Measurements from ENCODE around the gene SMARCA4.
A peak's percentile ranks its signal among the peaks of the same experiment; 100 is the strongest.
"Not testable (repeated sequence)": the region's sequence is repeated elsewhere in the genome, so short reads cannot be mapped to it uniquely, and the experiment has no call there.

Gene SMARCA4

DNA sequence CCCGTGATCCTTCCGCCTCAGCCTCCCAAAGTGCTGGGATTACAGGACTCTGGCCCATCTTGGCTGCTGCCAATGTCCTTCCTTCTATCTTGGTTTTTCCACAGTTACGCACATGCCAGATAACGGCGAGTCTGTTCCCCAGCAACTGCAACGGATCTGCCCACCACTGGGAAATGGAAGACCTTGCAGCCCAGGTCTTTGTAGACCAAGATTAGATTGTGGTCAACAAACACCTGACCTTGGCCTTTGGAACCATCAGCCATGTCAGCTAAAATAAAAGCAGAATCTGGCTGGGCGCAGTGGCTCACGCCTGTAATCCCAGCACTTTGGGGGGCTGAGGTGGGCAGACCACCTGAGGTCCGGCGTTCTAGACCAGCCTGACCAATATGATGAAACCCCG, 118.1 kb downstream of the SMARCA4 start:
- no peak for FAIRE-seq

DNA sequence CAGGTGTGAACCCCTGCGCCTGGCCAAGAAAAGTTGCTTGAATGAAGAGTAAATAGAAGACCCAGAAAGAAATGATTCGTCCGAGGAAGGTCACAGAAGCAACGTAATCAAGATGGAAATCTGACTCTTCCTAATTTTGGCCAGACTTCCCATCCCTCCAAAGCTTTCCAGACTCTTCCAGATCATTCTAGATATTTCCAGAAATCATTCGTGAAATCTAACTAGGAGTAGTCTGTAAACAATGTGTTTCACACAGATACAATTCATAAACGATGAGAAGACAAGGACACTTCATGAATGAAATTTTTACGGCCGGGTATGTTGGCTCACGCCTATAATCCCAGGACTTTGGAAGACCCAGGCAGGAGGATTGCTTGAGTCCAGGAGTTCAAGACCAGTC, 119.2 kb downstream of the SMARCA4 start:
- no peak for FAIRE-seq

DNA sequence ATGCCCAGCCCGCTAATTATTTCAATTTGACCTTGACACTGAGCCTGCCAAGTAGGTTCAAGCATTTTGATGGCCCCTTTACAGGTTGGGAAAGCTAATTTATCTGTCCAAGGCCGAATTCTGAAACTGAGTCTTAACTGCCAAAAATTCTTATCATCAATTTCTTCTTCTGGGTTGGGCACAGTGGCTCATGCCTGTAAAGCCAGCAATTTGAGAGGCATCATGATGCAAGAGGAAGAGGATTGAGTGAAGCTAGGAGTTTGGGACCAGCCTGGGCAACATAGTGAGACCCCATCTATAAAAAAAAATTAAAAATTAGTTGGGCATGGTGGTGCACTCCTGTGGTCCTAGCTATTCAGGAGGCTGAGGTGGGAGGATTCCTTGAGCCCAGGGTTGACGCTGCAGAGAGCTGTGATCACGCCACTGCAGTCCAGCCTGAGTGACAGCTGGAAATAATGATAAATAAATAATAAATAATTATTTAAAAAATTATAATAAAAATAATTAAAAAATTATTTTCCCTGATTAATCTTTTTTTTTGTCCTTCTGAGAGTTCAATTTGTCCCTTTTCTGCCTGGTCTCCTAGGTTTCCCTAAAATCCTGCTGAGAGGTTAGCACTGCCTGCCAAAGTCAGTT, 127.2 kb downstream of the SMARCA4 start:
- no peak for FAIRE-seq

DNA sequence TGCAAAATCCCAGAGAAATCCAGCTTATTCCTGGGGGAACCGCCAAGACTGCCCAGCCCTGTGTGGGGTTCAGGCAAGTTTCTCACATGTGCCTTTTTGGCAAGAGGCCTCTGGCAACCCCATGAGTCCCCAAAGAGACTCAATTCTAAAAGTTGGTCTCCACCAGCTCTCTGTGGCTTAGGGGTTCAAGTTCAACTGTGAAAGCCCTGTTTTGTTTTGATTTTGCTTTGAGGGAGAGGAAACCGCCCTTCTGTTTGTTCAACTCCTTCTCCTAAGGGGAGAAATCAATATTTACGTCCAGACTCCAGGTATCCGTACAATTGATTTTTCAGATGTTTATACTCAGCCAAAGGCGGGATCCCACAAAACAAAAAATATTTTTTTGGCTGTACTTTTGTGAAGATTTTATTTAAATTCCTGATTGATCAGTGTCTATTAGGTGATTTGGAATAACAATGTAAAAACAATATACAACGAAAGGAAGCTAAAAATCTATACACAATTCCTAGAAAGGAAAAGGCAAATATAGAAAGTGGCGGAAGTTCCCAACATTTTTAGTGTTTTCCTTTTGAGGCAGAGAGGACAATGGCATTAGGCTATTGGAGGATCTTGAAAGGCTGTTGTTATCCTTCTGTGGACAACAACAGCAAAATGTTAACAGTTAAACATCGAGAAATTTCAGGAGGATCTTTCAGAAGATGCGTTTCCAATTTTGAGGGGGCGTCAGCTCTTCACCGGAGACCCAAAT, 127.8 kb downstream of the SMARCA4 start:
- FAIRE-seq = no peak

DNA sequence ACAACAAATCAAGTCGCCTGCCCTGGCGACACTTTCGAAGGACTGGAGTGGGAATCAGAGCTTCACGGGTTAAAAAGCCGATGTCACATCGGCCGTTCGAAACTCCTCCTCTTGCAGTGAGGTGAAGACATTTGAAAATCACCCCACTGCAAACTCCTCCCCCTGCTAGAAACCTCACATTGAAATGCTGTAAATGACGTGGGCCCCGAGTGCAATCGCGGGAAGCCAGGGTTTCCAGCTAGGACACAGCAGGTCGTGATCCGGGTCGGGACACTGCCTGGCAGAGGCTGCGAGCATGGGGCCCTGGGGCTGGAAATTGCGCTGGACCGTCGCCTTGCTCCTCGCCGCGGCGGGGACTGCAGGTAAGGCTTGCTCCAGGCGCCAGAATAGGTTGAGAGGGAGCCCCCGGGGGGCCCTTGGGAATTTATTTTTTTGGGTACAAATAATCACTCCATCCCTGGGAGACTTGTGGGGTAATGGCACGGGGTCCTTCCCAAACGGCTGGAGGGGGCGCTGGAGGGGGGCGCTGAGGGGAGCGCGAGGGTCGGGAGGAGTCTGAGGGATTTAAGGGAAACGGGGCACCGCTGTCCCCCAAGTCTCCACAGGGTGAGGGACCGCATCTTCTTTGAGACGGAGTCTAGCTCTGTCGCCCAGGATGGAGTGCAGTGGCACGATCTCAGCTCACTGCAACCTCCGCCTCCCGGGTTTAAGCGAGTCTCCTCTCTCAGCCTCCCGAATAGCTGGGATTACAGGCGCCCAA, 128.6 kb downstream of the SMARCA4 start, which contains the start of gene LDLR:
LDLR (plus strand) TSS at position 210 of the 760 bp plus-strand sequence; CDS start at position 296, 86 bp downstream.
- FAIRE-seq = peak; percentile 96

DNA sequence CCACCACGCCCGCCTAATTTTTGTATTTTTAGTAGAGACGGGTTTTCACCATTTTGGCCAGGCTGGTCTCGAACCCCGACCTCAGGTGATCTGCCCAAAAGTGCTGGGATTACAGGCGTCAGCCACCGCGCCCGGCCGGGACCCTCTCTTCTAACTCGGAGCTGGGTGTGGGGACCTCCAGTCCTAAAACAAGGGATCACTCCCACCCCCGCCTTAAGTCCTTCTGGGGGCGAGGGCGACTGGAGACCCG, 129.1 kb downstream of the SMARCA4 start:
- FAIRE-seq = not testable (repeated sequence)

DNA sequence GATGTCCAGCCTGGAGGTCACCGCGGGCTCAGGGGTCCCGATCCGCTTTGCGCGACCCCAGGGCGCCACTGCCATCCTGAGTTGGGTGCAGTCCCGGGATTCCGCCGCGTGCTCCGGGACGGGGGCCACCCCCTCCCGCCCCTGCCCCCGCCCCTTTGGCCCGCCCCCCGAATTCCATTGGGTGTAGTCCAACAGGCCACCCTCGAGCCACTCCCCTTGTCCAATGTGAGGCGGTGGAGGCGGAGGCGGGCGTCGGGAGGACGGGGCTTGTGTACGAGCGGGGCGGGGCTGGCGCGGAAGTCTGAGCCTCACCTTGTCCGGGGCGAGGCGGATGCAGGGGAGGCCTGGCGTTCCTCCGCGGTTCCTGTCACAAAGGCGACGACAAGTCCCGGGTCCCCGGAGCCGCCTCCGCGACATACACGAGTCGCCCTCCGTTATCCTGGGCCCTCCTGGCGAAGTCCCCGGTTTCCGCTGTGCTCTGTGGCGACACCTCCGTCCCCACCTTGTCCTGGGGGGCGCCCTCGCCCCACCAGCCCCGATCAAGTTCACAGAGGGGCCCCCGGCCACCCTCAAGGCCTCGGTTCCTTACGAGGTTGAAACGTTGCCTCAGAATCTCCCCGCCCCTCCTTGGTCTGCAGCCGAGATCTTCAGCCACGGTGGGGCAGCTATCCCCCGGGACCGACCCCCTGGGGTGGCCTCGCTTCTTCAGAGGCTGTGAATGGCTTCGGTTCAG, 129.6 kb downstream of the SMARCA4 start:
- no peak for FAIRE-seq

DNA sequence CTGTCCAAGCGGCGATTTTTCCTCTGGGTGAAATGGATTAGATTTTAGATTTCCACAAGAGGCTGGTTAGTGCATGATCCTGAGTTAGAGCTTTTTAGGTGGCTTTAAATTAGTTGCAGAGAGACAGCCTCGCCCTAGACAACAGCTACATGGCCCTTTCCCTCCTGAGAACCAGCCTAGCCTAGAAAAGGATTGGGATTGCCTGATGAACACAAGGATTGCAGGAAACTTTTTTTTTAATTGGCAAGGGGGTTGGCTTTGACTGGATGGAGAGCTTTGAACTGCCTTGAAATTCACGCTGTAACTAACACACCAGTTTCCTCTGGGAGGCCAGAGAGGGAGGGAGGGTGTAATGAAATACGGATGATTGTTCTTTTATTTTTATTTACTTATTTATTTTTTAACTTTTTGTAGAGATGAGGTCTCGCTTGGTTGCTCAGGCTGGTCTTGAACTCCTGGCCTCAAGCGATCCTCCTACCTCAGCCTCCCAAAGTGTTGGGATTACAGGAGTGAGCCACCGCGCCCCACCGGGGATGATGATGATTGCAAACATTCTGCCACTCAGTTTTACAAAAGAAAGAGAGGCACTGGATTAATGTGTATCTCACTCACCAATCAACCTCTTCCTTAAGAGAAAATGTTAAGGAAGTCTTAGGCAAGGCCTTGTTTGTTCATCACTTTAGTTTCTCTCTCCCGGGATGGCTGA, 130.3 kb downstream of the SMARCA4 start:
- FAIRE-seq = no peak

DNA sequence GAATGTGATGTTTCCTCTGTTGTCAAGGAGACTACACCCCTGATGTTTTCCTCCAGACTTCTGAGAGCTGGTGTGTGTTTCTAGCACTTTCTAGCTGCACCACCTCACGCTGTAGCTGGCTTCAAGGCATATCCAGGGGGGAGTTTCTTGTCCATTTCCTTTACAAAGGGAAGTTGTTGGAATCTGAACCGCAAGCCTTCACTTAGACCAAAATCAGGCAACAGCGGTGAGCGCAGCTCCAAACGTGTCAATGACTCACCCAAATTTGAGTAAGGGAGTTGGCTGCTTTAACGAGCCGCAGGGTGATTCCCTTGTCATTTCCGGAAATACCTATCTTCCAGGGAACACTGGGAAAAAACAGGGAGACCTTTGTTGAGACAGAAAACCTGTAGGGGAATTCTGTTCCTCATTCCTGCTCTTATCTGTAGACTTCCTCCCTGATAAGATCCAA, 130.9 kb downstream of the SMARCA4 start:
- no peak for FAIRE-seq

DNA sequence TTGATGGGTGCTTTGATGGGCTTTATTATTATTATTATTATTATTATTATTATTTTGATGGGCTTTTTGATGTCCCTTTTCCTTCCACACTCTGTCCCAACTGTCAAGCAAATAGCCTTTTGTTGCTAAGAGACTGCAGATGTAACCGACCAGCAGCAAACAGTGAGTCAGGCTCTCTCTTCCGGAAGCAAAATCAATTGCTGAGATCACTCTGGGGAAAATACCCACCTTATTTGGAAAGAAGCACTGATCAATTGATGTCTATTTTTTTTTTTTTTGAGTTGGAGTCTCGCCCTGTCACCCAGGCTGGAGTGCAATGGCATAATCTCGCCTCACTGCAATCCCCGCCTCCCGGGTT, 131.3 kb downstream of the SMARCA4 start:
- FAIRE-seq = no peak

DNA sequence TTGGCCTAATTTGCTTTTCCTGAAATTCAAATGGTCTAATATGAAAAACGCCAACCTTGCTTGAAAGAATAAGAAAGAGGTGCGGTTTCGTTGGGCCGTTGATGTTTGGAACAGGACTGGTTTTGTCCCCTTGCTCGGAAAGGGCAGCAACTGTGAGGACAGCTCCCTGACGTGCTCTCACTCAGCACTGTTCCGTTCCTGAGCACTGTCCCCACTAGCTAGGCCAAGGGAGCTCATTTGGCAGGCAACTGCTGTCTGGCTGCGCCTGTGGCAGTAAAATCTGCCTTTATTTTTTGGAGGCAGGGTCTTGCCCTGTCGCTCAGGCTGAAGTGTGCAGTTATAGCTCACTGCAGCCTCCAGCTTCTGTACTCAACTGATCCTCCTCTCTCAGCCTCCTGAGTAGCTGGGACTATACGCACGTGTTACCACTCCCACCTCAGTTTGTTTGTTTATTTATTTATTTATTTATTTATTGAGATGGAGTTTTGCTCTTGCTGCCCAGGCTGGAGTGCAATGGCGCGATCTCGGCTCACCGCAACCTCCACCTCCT, 132.9 kb downstream of the SMARCA4 start:
- FAIRE-seq = no peak

DNA sequence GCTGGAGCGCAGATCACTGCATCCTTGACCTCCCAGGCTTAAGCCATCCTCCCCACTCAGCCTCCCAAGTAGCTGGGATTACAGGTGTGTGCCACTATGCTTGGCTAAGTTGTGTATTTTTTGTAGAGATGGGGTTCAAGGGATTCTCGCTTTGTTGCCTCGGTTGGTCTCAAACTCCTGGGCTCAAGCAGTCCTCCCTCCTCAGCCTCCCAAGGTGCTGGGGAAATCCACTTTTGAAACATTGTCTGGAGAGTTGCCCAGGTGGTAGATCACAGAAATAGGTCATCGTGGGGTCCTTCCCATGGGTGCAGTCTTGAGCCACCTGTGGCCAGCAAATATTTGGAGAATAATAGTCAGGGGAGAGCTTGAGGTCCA, 133.7 kb downstream of the SMARCA4 start:
- no peak for FAIRE-seq

DNA sequence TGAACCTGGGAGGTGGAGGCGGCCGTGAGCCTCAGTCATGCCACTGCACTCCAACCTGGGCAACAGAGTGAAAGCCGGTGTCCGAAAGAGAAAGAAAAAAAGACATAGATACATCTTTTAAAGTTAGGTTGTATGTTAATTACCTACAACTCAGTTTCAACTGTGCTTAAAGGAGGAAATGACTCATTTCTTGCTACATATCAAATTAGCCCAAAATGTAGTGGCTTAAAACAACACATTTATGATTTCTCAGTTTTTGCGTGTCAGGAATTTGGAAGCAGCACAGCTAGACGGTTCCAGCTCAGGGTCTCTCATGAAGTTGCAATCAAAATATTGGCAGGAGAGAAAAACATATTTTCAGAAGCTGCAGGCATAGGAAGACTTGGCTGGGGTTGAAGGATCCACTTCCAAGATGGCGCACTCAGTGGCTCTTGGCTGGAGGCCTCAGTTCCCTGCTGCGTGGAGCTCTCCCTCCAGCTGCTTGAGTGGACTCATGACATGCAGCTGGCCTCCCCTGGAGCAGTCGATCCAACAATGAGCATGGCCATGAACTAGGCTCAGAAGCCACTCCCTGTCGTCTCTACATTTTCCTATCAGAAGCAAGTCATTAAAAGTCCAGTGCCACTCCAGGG, 135.5 kb downstream of the SMARCA4 start:
- FAIRE-seq = no peak

DNA sequence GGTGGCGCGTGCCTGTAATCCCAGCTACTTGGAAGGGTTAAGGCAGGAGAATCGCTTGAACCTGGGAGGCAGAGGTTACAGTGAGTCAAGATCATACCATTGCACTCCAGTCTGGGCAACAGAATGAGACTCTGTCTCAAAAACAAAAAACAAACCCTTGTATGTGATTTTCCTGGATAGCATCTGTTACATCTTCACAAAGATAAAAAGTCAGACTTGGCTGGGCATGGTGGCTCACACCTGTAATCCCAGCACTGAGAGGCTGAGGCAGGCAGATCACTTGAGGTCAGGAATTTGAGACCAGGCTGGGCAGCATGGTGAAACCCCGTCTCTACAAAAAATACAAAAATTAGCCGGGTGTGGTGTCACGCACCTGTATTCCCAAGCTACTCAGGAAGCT, 136.5 kb downstream of the SMARCA4 start:
- not testable (repeated sequence) for FAIRE-seq

DNA sequence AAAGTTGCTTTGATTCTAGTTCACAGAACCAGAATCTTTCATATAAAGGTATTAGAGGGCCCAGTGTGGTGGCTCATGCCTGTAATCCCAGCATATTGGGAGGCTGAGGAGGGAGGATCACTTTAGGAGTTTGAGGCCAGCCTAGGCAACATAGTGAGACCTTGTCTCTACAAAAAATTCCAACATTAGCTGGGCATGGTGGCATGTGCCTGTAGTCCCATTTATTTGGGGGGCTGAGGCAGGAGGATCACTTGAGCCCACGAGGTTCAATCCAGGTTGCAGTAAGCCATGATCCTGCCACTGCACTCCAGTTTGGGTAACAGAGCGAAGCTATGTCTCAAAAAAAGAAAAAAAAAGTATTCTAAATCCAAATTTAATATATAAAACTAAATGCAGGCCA, 137.5 kb downstream of the SMARCA4 start:
- FAIRE-seq = no peak

DNA sequence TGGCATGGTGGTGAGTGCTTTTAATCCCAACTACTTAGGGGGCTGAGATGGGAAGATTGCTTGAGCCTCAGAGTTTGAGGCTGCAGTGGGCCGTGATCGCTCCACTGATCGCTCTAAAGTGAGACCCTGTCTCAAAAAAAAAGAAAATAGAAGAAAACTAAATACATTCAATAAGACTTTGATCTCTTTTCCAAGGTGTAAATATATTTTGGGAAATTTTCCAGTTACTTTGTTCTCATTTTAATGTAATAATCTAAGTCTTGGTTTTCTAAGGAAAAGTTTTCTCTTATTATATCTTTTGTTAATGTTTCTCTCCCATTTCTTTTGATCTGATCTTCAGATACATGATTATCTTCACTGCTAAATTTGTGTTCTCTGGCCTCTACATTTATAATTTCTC, 138.0 kb downstream of the SMARCA4 start:
- FAIRE-seq = no peak

DNA sequence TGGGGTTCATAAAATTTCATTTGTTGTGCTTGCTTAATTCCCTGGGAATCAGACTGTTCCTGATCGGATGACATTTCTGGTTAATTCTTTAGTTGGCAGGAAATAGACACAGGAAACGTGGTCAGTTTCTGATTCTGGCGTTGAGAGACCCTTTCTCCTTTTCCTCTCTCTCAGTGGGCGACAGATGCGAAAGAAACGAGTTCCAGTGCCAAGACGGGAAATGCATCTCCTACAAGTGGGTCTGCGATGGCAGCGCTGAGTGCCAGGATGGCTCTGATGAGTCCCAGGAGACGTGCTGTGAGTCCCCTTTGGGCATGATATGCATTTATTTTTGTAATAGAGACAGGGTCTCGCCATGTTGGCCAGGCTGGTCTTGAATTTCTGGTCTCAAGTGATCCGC, 139.2 kb downstream of the SMARCA4 start:
- no peak for FAIRE-seq

DNA sequence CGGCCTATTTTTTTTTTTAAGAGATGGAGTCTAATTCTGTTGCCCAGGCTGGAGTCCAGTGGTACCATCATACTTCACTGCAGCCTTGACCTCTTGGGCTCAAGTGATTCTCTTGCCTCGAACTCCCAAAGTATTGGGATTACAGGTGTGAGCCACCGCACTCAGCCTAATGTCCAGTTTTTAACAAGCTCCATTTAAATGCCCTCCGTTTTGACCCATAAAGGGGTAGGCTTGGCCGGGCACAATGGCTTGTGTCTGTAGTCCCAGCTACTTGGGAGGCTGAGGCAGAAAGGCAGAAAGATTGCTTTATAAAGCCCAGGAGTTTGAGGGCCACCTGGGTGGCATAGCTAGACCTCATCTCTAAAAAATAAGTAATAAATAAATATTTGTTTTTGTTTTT, 140.2 kb downstream of the SMARCA4 start:
- no peak for FAIRE-seq

DNA sequence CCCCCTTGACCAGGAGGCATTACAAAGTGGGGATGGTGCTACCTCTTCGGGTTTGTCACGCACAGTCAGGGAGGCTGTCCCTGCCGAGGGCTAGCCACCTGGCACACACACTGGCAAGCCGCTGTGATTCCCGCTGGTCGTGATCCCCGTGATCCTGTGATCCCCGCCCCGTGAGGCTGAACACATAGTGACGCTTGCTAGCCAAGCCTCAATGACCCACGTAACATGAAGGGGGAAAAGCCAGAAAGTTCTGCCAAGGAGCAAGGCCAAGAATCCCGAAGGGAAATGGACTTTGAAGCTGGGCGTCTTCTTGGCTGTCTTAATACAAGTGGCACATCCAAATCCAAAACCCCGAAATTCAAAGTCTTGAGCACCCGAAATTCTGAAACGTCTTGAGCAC, 142.1 kb downstream of the SMARCA4 start:
- FAIRE-seq = no peak

DNA sequence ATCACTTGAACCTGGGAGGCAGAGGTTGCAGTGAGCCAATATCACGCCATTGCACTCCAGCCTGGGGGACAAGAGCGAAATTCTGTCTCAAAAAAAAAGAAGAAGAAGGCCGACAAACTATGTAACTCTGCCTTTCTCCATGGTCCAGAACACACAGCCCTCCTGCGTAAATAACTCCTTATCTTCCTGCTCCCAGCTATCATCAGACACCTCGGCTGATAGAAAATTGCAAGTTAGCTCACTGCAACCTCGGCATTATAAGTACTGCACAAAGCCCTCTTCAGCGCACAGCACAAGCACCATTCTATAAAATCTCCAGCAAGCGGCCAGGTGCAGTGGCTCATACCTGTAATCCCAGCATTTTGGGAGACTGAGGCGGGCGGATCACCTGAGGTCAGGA, 142.8 kb downstream of the SMARCA4 start:
- not testable (repeated sequence) for FAIRE-seq

DNA sequence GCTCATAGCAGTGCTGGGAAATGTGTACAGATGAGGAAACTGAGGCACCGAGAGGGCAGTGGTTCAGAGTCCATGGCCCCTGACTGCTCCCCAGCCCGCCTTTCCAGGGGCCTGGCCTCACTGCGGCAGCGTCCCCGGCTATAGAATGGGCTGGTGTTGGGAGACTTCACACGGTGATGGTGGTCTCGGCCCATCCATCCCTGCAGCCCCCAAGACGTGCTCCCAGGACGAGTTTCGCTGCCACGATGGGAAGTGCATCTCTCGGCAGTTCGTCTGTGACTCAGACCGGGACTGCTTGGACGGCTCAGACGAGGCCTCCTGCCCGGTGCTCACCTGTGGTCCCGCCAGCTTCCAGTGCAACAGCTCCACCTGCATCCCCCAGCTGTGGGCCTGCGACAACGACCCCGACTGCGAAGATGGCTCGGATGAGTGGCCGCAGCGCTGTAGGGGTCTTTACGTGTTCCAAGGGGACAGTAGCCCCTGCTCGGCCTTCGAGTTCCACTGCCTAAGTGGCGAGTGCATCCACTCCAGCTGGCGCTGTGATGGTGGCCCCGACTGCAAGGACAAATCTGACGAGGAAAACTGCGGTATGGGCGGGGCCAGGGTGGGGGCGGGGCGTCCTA, 144.3 kb downstream of the SMARCA4 start:
- no peak for FAIRE-seq

DNA sequence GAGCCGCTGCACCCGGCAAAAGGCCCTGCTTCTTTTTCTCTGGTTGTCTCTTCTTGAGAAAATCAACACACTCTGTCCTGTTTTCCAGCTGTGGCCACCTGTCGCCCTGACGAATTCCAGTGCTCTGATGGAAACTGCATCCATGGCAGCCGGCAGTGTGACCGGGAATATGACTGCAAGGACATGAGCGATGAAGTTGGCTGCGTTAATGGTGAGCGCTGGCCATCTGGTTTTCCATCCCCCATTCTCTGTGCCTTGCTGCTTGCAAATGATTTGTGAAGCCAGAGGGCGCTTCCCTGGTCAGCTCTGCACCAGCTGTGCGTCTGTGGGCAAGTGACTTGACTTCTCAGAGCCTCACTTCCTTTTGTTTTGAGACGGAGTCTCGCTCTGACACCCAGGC, 145.6 kb downstream of the SMARCA4 start:
- no peak for FAIRE-seq

All from G401.6 (cell line).